ENCODE results near the gene IGFBP6. TPM values are rescaled to one million over a fixed set of nuclear protein-coding genes. Genes with fewer than 3 reads are reported as not detected.

Gene IGFBP6
- total RNA-seq, 1 experiment from 2014 or later: 6.4 TPM

GRCh38 chr12:53057816-53058500 is 39.5 kb upstream of the IGFBP6 start (continued):
- TF ChIP-seq RORB (CRISPR knock-in tag; IDR thresholded peaks at IDR 0.05) (no peak), ZNF671 (CRISPR knock-in tag; IDR thresholded peaks at IDR 0.05) (no peak), ZNF416 (CRISPR knock-in tag; IDR thresholded peaks at IDR 0.05) (no peak), JUN (CRISPR knock-in tag; IDR thresholded peaks at IDR 0.05) (no peak), IRF2 (CRISPR knock-in tag; IDR thresholded peaks at IDR 0.05; ENCODE audit: borderline replicate concordance, low read depth) (no peak)
- TF ChIP-seq, protein P1, sequence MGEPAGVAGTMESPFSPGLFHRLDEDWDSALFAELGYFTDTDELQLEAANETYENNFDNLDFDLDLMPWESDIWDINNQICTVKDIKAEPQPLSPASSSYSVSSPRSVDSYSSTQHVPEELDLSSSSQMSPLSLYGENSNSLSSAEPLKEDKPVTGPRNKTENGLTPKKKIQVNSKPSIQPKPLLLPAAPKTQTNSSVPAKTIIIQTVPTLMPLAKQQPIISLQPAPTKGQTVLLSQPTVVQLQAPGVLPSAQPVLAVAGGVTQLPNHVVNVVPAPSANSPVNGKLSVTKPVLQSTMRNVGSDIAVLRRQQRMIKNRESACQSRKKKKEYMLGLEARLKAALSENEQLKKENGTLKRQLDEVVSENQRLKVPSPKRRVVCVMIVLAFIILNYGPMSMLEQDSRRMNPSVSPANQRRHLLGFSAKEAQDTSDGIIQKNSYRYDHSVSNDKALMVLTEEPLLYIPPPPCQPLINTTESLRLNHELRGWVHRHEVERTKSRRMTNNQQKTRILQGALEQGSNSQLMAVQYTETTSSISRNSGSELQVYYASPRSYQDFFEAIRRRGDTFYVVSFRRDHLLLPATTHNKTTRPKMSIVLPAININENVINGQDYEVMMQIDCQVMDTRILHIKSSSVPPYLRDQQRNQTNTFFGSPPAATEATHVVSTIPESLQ (CRISPR knock-in tag; IDR thresholded peaks at IDR 0.05): no peak
- TF ChIP-seq, protein P2, sequence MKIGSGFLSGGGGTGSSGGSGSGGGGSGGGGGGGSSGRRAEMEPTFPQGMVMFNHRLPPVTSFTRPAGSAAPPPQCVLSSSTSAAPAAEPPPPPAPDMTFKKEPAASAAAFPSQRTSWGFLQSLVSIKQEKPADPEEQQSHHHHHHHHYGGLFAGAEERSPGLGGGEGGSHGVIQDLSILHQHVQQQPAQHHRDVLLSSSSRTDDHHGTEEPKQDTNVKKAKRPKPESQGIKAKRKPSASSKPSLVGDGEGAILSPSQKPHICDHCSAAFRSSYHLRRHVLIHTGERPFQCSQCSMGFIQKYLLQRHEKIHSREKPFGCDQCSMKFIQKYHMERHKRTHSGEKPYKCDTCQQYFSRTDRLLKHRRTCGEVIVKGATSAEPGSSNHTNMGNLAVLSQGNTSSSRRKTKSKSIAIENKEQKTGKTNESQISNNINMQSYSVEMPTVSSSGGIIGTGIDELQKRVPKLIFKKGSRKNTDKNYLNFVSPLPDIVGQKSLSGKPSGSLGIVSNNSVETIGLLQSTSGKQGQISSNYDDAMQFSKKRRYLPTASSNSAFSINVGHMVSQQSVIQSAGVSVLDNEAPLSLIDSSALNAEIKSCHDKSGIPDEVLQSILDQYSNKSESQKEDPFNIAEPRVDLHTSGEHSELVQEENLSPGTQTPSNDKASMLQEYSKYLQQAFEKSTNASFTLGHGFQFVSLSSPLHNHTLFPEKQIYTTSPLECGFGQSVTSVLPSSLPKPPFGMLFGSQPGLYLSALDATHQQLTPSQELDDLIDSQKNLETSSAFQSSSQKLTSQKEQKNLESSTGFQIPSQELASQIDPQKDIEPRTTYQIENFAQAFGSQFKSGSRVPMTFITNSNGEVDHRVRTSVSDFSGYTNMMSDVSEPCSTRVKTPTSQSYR (CRISPR knock-in tag; IDR thresholded peaks at IDR 0.05): no peak

DNA sequence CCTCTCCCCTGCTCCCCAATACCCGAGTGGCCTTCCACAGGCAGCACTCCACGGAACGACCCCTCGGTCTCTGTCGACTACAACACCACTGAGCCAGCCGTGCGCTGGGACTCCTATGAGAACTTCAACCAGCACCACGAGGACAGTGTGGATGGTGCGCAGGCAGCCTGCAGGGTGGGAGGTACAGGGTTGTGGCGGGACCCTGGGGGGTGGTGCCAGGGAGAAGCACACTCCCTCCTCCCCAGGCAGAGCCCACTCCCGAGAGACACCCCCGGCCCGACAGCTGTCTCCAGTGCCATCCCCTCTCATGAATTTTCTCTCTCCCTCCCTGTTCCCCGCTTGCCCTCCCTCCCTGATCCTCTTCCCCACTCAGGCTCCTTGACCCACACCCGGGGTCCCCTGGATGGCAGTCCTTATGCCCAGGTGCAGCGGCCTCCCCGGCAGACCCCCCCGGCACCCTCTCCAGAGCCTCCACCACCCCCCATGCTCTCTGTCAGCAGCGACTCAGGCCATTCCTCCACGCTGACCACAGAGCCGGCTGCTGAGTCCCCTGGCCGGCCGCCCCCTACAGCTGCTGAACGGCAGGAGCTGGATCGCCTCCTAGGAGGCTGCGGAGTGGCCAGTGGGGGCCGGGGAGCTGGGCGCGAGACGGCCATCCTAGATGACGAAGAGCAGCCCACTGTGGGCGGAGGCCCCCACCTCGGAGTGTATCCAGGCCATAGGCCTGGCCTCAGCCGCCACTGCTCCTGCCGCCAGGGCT is 38.6 kb upstream of the IGFBP6 start:
- TF ChIP-seq EMX1 (CRISPR knock-in tag; IDR thresholded peaks at IDR 0.05): no peak
- H3K27me3 Mint-ChIP-seq (ENCODE audit: low read depth): peaks cover 68% of the 10 kb centered on the region
- ATAC-seq (no peak), DNase-seq (ENCODE audit: low spot score) (no peak)
- ChIA-PET POLR2A (no interaction called here), CTCF (interaction anchor here (6.6 to 11.2 kb wide), 2 partner anchors 9 to 38 kb away, joined by 70 to 474 read pairs; partner anchors contain the start of genes IGFBP6, SOAT2 and TNS2)
- no peaks in the 10 kb centered on the region for H3K9me3 Mint-ChIP-seq
- H3K4me3 Mint-ChIP-seq: no peak overlapping the region
- no peaks in the 10 kb centered on the region for H3K36me3 Mint-ChIP-seq
- no peak overlapping the region for H3K27ac Mint-ChIP-seq
- peaks cover 7% of the 10 kb centered on the region for H3K4me1 Mint-ChIP-seq

DNA sequence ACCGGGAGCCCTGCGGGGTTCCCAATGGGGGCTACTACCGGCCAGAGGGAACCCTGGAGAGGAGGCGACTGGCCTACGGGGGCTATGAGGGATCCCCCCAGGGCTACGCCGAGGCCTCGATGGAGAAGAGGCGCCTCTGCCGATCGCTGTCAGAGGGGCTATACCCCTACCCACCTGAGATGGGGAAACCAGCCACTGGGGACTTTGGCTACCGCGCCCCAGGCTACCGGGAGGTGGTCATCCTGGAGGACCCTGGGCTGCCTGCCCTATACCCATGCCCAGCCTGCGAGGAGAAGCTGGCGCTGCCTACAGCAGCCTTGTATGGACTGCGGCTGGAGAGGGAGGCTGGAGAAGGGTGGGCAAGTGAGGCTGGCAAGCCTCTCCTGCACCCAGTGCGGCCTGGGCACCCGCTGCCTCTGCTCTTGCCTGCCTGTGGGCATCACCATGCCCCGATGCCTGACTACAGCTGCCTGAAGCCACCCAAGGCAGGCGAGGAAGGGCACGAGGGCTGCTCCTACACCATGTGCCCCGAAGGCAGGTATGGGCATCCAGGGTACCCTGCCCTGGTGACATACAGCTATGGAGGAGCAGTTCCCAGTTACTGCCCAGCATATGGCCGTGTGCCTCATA is 37.9 kb upstream of the IGFBP6 start:
- H3K9me3 Mint-ChIP-seq: no peaks in the 10 kb centered on the region
- DNase-seq (ENCODE audit: low spot score) (no peak), ATAC-seq (no peak)
- peaks cover 7% of the 10 kb centered on the region for H3K4me1 Mint-ChIP-seq
- H3K27me3 Mint-ChIP-seq (ENCODE audit: low read depth): peaks cover 71% of the 10 kb centered on the region
- ChIA-PET POLR2A (no interaction called here), CTCF (interaction anchor here (6.6 to 11.2 kb wide), 2 partner anchors 10 to 37 kb away, joined by 70 to 474 read pairs; partner anchors contain the start of genes IGFBP6, SOAT2 and TNS2)
- no peak overlapping the region for H3K4me3 Mint-ChIP-seq
- no peak overlapping the region for H3K27ac Mint-ChIP-seq
- H3K36me3 Mint-ChIP-seq: no peaks in the 10 kb centered on the region
- TF ChIP-seq ZNF423 (CRISPR knock-in tag; IDR thresholded peaks at IDR 0.05): no peak
- TF ChIP-seq, protein P3, sequence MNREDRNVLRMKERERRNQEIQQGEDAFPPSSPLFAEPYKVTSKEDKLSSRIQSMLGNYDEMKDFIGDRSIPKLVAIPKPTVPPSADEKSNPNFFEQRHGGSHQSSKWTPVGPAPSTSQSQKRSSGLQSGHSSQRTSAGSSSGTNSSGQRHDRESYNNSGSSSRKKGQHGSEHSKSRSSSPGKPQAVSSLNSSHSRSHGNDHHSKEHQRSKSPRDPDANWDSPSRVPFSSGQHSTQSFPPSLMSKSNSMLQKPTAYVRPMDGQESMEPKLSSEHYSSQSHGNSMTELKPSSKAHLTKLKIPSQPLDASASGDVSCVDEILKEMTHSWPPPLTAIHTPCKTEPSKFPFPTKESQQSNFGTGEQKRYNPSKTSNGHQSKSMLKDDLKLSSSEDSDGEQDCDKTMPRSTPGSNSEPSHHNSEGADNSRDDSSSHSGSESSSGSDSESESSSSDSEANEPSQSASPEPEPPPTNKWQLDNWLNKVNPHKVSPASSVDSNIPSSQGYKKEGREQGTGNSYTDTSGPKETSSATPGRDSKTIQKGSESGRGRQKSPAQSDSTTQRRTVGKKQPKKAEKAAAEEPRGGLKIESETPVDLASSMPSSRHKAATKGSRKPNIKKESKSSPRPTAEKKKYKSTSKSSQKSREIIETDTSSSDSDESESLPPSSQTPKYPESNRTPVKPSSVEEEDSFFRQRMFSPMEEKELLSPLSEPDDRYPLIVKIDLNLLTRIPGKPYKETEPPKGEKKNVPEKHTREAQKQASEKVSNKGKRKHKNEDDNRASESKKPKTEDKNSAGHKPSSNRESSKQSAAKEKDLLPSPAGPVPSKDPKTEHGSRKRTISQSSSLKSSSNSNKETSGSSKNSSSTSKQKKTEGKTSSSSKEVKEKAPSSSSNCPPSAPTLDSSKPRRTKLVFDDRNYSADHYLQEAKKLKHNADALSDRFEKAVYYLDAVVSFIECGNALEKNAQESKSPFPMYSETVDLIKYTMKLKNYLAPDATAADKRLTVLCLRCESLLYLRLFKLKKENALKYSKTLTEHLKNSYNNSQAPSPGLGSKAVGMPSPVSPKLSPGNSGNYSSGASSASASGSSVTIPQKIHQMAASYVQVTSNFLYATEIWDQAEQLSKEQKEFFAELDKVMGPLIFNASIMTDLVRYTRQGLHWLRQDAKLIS (CRISPR knock-in tag; IDR thresholded peaks at IDR 0.05; ENCODE audit: borderline replicate concordance): no peak
- TF ChIP-seq ERG (CRISPR knock-in tag; IDR thresholded peaks at IDR 0.05): no peak
- no peak for TF ChIP-seq MXD4 (CRISPR knock-in tag; IDR thresholded peaks at IDR 0.05; ENCODE audit: borderline replicate concordance)
- TF ChIP-seq, protein P4, sequence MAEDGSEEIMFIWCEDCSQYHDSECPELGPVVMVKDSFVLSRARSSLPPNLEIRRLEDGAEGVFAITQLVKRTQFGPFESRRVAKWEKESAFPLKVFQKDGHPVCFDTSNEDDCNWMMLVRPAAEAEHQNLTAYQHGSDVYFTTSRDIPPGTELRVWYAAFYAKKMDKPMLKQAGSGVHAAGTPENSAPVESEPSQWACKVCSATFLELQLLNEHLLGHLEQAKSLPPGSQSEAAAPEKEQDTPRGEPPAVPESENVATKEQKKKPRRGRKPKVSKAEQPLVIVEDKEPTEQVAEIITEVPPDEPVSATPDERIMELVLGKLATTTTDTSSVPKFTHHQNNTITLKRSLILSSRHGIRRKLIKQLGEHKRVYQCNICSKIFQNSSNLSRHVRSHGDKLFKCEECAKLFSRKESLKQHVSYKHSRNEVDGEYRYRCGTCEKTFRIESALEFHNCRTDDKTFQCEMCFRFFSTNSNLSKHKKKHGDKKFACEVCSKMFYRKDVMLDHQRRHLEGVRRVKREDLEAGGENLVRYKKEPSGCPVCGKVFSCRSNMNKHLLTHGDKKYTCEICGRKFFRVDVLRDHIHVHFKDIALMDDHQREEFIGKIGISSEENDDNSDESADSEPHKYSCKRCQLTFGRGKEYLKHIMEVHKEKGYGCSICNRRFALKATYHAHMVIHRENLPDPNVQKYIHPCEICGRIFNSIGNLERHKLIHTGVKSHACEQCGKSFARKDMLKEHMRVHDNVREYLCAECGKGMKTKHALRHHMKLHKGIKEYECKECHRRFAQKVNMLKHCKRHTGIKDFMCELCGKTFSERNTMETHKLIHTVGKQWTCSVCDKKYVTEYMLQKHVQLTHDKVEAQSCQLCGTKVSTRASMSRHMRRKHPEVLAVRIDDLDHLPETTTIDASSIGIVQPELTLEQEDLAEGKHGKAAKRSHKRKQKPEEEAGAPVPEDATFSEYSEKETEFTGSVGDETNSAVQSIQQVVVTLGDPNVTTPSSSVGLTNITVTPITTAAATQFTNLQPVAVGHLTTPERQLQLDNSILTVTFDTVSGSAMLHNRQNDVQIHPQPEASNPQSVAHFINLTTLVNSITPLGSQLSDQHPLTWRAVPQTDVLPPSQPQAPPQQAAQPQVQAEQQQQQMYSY (CRISPR knock-in tag; IDR thresholded peaks at IDR 0.05): no peak
- no peak for TF ChIP-seq HMGA2 (CRISPR knock-in tag; IDR thresholded peaks at IDR 0.05)
- no peak for TF ChIP-seq JUN (CRISPR knock-in tag; IDR thresholded peaks at IDR 0.05)
- TF ChIP-seq PRRX2 (CRISPR knock-in tag; IDR thresholded peaks at IDR 0.05): no peak
- TF ChIP-seq CBFB (CRISPR knock-in tag; IDR thresholded peaks at IDR 0.05; ENCODE audit: low read depth): no peak
- TF ChIP-seq RORB (CRISPR knock-in tag; IDR thresholded peaks at IDR 0.05): no peak
- no peak for TF ChIP-seq ESRRA (CRISPR knock-in tag; IDR thresholded peaks at IDR 0.05; ENCODE audit: borderline replicate concordance)

Data from WTC11 (cell line).